Transverse colon (tissue), 4 donors: Measurements from ENCODE around the gene MAGEA1.
"Not testable (repeated sequence)": the region's sequence is repeated elsewhere in the genome, so short reads cannot be mapped to it uniquely, and the experiment has no call there.

Source experiments
- EP300 ChIP-seq: sonication (generic); formaldehyde crosslinking; IDR thresholded peaks from one replicate; pipeline ENCODE4 v1.6.1; 2017; ENCODE audit warnings: antibody characterized with exemption, low read depth
- POLR2AphosphoS5 ChIP-seq, 3 donors: sonication (generic); formaldehyde crosslinking; IDR thresholded peaks; one replicate each; pipeline ENCODE4 v1.6.1; 2016; ENCODE audit warnings: antibody characterized with exemption in 3 of 3
- TF ChIP-seq, protein P1 (sequence below), 5 experiments: fragments of 200-600 bp in 3 of 5; fragments of 450-650 bp in 2 of 5; sonication (generic) in 3 of 5; IDR thresholded peaks; 1 replicate in 2 of 5; 2 replicates in 3 of 5; pipeline ENCODE4 v1.5.1; 2016 to 2017; ENCODE audit warnings: antibody characterized with exemption in 5 of 5, inconsistent platforms in 3 of 5, mild to moderate bottlenecking in 2 of 5, moderate library complexity in 1 of 5

DNA sequence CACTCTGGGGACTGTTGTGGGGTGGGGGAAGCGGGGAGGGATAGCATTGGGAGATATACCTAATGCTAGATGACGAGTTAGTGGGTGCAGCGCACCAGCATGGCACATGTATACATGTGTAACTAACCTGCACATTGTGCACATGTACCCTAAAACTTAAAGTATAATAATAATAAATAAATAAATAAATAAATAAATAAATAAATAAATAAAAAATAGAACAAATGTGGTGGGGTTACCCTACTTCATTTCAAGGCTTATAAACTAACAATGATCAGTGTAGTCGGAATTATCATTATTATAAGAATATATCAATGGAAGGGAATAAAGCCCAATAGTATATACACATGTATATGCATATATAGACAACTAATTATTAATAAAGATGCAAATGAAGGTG, 10.7 kb upstream of the MAGEA1 start:
- TF ChIP-seq, protein P1, sequence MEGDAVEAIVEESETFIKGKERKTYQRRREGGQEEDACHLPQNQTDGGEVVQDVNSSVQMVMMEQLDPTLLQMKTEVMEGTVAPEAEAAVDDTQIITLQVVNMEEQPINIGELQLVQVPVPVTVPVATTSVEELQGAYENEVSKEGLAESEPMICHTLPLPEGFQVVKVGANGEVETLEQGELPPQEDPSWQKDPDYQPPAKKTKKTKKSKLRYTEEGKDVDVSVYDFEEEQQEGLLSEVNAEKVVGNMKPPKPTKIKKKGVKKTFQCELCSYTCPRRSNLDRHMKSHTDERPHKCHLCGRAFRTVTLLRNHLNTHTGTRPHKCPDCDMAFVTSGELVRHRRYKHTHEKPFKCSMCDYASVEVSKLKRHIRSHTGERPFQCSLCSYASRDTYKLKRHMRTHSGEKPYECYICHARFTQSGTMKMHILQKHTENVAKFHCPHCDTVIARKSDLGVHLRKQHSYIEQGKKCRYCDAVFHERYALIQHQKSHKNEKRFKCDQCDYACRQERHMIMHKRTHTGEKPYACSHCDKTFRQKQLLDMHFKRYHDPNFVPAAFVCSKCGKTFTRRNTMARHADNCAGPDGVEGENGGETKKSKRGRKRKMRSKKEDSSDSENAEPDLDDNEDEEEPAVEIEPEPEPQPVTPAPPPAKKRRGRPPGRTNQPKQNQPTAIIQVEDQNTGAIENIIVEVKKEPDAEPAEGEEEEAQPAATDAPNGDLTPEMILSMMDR (IDR thresholded peaks at IDR 0.05) = not testable (repeated sequence)
- not testable (repeated sequence) for TF ChIP-seq EP300; POLR2AphosphoS5 (IDR thresholded peaks at IDR 0.05)
